Peyer's patch (tissue), 4 donors: ENCODE measurements around the gene DNAJB11. TPM values are rescaled to one million over a fixed set of nuclear protein-coding genes. Genes with fewer than 3 reads are reported as not detected.

Experiments
- DNase-seq, 3 donors: peaks; one replicate each; pipeline ENCODE4 v3.0.0-alpha.2; 2017 to 2019
- H3K27ac ChIP-seq, 4 donors: fragments of 200-600 bp; sonication (generic); one replicate each; pipeline ENCODE4 v1.5.1; 2016 to 2019
- H3K27me3 ChIP-seq, 2 donors: fragments of 200-600 bp; sonication (generic); one replicate each; pipeline ENCODE4 v1.5.1; 2019
- H3K36me3 ChIP-seq, 3 donors: fragments of 200-600 bp; sonication (generic); one replicate each; pipeline ENCODE4 v1.5.1; 2016 to 2019
- H3K4me1 ChIP-seq, 4 donors: fragments of 200-600 bp; sonication (generic); one replicate each; pipeline ENCODE4 v1.5.1; 2016 to 2019
- H3K4me3 ChIP-seq, 4 donors: fragments of 200-600 bp; sonication (generic); 1 replicate in 3 of 4; 2 replicates in 1 of 4; pipeline ENCODE4 v1.5.1; 2016 to 2019; ENCODE audit warnings: mild to moderate bottlenecking in 1 of 4
- H3K9me3 ChIP-seq, 4 donors: fragments of 200-600 bp; sonication (generic); one replicate each; pipeline ENCODE4 v1.5.1; 2016 to 2019; ENCODE audit warnings: mild to moderate bottlenecking in 1 of 4
- CTCF ChIP-seq, 6 experiments: fragments of 450-650 bp in 4 of 6; fragments of 200-600 bp in 2 of 6; sonication (generic) in 1 of 6; IDR thresholded peaks; one replicate each; pipeline ENCODE4 v1.5.1; 2017 to 2019; ENCODE audit warnings: antibody characterized with exemption in 6 of 6, mild to moderate bottlenecking in 3 of 6, moderate library complexity in 1 of 6
- POLR2A ChIP-seq, 2 donors: fragments of 450-650 bp; IDR thresholded peaks; one replicate each; pipeline ENCODE4 v1.5.1; 2017; ENCODE audit warnings: antibody characterized with exemption in 2 of 2, mild to moderate bottlenecking in 2 of 2, moderate library complexity in 2 of 2
- total RNA-seq, 4 donors: library from RNA; depleted of rRNA; stranded (reverse); fragments of >200 nt; gene quantifications; one replicate each; pipeline ENCODE4 v1.1.0, GENCODE V29; 2016

DNAJB11 gene
- total RNA-seq, 4 donors from 2014 or later = 16.5 to 61.3 (median 42.4) TPM

GRCh38 chr3:186540835-186541226, 29.7 kb upstream of the DNAJB11 start:
- H3K27me3 ChIP-seq = no peaks in the 10 kb centered on the region
- no peaks in the 10 kb centered on the region for H3K9me3 ChIP-seq
- H3K4me1 ChIP-seq = no peaks in the 10 kb centered on the region
- H3K36me3 ChIP-seq = peaks cover 0 to 2% (median 0%) of the 10 kb centered on the region in 3 donors
- no peak overlapping the region for H3K27ac ChIP-seq
- no peak overlapping the region for H3K4me3 ChIP-seq
- TF ChIP-seq POLR2A (IDR thresholded peaks at IDR 0.05) (no peak), CTCF (IDR thresholded peaks at IDR 0.05) (no peak)
- DNase-seq = no peak

GRCh38 chr3:186544281-186544680, 26.2 kb upstream of the DNAJB11 start, which contains the start of gene CRYGS:
Gene CRYGS (minus strand): TSS chr3:186544380. CDS start chr3:186544326, 54 bp downstream.
- H3K36me3 ChIP-seq = peaks cover 0 to 10% (median 0%) of the 10 kb centered on the region in 3 donors
- no peaks in the 10 kb centered on the region for H3K4me1 ChIP-seq
- no peak within 1 kb of the TSS for H3K27ac ChIP-seq
- no peaks in the 10 kb centered on the region for H3K27me3 ChIP-seq
- no peak within 1 kb of the TSS for H3K4me3 ChIP-seq
- no peak for TF ChIP-seq POLR2A (IDR thresholded peaks at IDR 0.05)
- no peak for TF ChIP-seq CTCF (IDR thresholded peaks at IDR 0.05)
- DNase-seq = no peak
- no peaks in the 10 kb centered on the region for H3K9me3 ChIP-seq

GRCh38 chr3:186549497-186549896, 21.0 kb upstream of the DNAJB11 start:
- Histone ChIP-seq H3K4me1 (no peaks in the 10 kb centered on the region), H3K9me3 (no peaks in the 10 kb centered on the region), H3K4me3 (no peak overlapping the region), H3K27ac (no peak overlapping the region), H3K36me3 (peaks cover 0 to 48% (median 3%) of the 10 kb centered on the region in 3 donors), H3K27me3 (no peaks in the 10 kb centered on the region)
- TF ChIP-seq POLR2A (IDR thresholded peaks at IDR 0.05) (no peak), CTCF (IDR thresholded peaks at IDR 0.05) (no peak)
- DNase-seq = no peak

- Histone ChIP-seq H3K9me3 (no peaks in the 10 kb centered on the region), H3K27me3 (no peaks in the 10 kb centered on the region), H3K4me1 (no peaks in the 10 kb centered on the region), H3K36me3 (peaks cover 0 to 61% (median 3%) of the 10 kb centered on the region in 3 donors), H3K4me3 (no peak overlapping the region), H3K27ac (no peak overlapping the region)
- TF ChIP-seq POLR2A (IDR thresholded peaks at IDR 0.05) (no peak), CTCF (IDR thresholded peaks at IDR 0.05) (peak in 1 of 6 experiments; percentile 5)
- no peak for DNase-seq
Measured at GRCh38 chr3:186551387-186551786, 19.1 kb upstream of the DNAJB11 start.

GRCh38 chr3:186552408-186553031, 18.0 kb upstream of the DNAJB11 start:
- Histone ChIP-seq H3K36me3 (peaks cover 0 to 72% (median 3%) of the 10 kb centered on the region in 3 donors), H3K27ac (no peak overlapping the region), H3K4me1 (no peaks in the 10 kb centered on the region), H3K9me3 (no peaks in the 10 kb centered on the region), H3K4me3 (no peak overlapping the region), H3K27me3 (no peaks in the 10 kb centered on the region)
- no peak for DNase-seq
- TF ChIP-seq POLR2A (IDR thresholded peaks at IDR 0.05) (no peak), CTCF (IDR thresholded peaks at IDR 0.05) (no peak)
